Heart right ventricle (tissue), 16 donors: ENCODE data around the gene THSD4. TPM values are rescaled to one million over a fixed set of nuclear protein-coding genes. Genes with fewer than 3 reads are reported as not detected.

ENCODE experiments used
- ATAC-seq, 8 donors: fragments of 200-7000 bp; cut with Tn5 transposase; one replicate each; pipeline ENCODE4 v1.9.1; 2020; ENCODE audit warnings: mild to moderate bottlenecking in 8 of 8, moderate library complexity in 8 of 8, moderate number of reproducible peaks in 1 of 8
- DNase-seq, 2 donors: peaks; one replicate each; pipeline ENCODE4 v3.0.0-alpha.2; 2020
- H3K27ac ChIP-seq, 10 donors: fragments of 200-600 bp; sonication (generic) in 2 of 10; one replicate each; pipeline versions ENCODE4 v1.5.0 to v1.8.0; 2020 to 2022; ENCODE audit warnings: mild to moderate bottlenecking in 3 of 10
- H3K27me3 ChIP-seq, 7 donors: fragments of 200-600 bp; one replicate each; pipeline ENCODE4 v1.8.0; 2021 to 2022; ENCODE audit warnings: mild to moderate bottlenecking in 2 of 7
- H3K36me3 ChIP-seq, 9 donors: fragments of 200-600 bp; sonication (generic) in 1 of 9; one replicate each; pipeline versions ENCODE4 v1.5.0 to v1.8.0; 2020 to 2022; ENCODE audit warnings: mild to moderate bottlenecking in 2 of 9
- H3K4me1 ChIP-seq, 9 donors: fragments of 200-600 bp; sonication (generic) in 1 of 9; one replicate each; pipeline versions ENCODE4 v1.5.0 to v1.8.0; 2020 to 2022; ENCODE audit warnings: mild to moderate bottlenecking in 4 of 9
- H3K4me3 ChIP-seq, 10 donors: fragments of 200-600 bp; sonication (generic) in 2 of 10; one replicate each; pipeline versions ENCODE4 v1.5.0 to v1.8.0; 2020 to 2022; ENCODE audit warnings: mild to moderate bottlenecking in 7 of 10, moderate library complexity in 2 of 10
- H3K9me3 ChIP-seq, 11 donors: fragments of 200-600 bp in 10 of 11; sonication (generic) in 2 of 11; one replicate each; pipeline versions ENCODE4 v1.5.0 to v1.8.0; 2013 to 2022; ENCODE audit warnings: mild to moderate bottlenecking in 2 of 11, control low read depth in 1 of 11, moderate library complexity in 1 of 11
- CTCF ChIP-seq, 9 donors: fragments of 200-600 bp; sonication (generic) in 2 of 9; IDR thresholded peaks; one replicate each; pipeline versions ENCODE4 v1.5.0 to v1.8.0; 2021 to 2022; ENCODE audit warnings: antibody characterized with exemption in 9 of 9, mild to moderate bottlenecking in 5 of 9, moderate library complexity in 1 of 9
- whole genome bisulfite sequencing, 2 donors: extraction: QIAGEN DNeasy Blood & Tissue Kit; methylation state at CpG; one replicate each; pipeline ENCODE4 v1.1.7; 2013; ENCODE audit warnings: inconsistent platforms in 1 of 2; 5-methylcytosine and 5-hydroxymethylcytosine counted together
- intact Hi-C, 10 donors: fragments of 100-400 bp; cut with DNase I; formaldehyde crosslinking; loops; one replicate each; pipeline versions ENCODE4 v1.11.1 to v1.14.2; 2022
- polyA plus RNA-seq, 2 donors: library from polyadenylated mRNA; stranded (reverse); fragments of 200-250 nt; gene quantifications; one replicate each; pipeline ENCODE4 v1.2.3, GENCODE V29; 2013
- total RNA-seq, 10 donors: library from RNA; stranded (reverse); fragmentation: NEBNext Ultra II Directional in 3 of 10; extraction: Animal tissue kit (Norgen Biotek cat#: 25700) in 3 of 10; gene quantifications; one replicate each; pipeline versions ENCODE4 v1.2.1 to v1.2.4, GENCODE V29; 2021 to 2023
- donor health status: Arrhythmogenic right ventricular cardiomyopathy.
- donor health status: ischemic (EF 13 %, LVEDD 7.1; RV severe dilation, severe dysfunction).
- donor health status: healthy with polysubstance abuse.
- donor health status: DM: no; HTN: yes; CAD: no.
- donor health status: DM: no; HTN: no; CAD: no.
- donor health status: ischemic (EF 25% LVEDD 6.9; RV normal size, moderate dysfunction).
- donor health status: ischemic (EF 25% LVEDD 5.7; RV mildly dilated, moderate dysfunction).
- donor health status: healthy.
- donor health status: DM: yes; HTN: yes; CAD: no.
- donor health status: Ischemic cardiomyopathy.
- donor health status: ischemic (EF 35%, LVEDD 5.7; RV mildly dilated, moderate dysfunction).
- donor health status: nonischemic (EF 11% LVEDD 7.7; RV severe dilation, severe dysfunction).
- donor health status: DM: yes; HTN: yes; CAD: no.
- donor health status: PGD.
- donor health status: ischemic (EF 29% LVEDD 5.4; RV normal size, mild dysfunction).
- donor health status: nonischemic (EF 23%, LVEDD 6.1; RV moderate dilation, normal function).

THSD4 gene
- total and polyA plus RNA-seq, 12 donors, result 20.8 to 212 (median 139) TPM

DNA sequence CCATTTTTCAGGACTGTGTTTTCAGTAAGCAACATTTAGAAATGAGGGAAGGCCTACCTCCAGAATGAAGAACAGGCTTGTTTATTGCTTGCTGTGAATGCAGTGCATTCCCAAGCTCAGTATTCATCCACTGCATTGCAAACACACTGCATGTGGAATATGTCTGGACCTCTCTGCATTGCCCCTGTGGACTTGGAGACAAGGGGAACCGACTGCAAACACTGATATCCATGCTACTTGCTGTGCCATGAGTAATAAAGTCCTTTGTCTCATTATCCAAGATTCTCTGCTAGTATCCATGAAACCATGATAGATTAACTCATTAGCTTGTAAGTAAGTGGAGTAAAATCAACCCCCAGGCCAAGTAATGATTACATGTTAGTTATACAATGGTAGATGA is 393.9 kb downstream of the THSD4 start:
- H3K27me3 ChIP-seq, result no peaks in the 10 kb centered on the region
- ATAC-seq, result no peak
- peaks cover 0 to 3% (median 0%) of the 10 kb centered on the region in 9 donors for H3K36me3 ChIP-seq
- no peaks in the 10 kb centered on the region for H3K9me3 ChIP-seq
- no peak for TF ChIP-seq CTCF (IDR thresholded peaks at IDR 0.05)
- no peak overlapping the region for H3K27ac ChIP-seq
- no peak for DNase-seq
- WGBS, 2 donors, result 52 to 59% methylated on average over 1 of the region's 1 CpG
- intact Hi-C loops, result no loop called here
- H3K4me3 ChIP-seq, result no peak overlapping the region
- peaks cover 0 to 11% (median 0%) of the 10 kb centered on the region in 9 donors for H3K4me1 ChIP-seq

DNA sequence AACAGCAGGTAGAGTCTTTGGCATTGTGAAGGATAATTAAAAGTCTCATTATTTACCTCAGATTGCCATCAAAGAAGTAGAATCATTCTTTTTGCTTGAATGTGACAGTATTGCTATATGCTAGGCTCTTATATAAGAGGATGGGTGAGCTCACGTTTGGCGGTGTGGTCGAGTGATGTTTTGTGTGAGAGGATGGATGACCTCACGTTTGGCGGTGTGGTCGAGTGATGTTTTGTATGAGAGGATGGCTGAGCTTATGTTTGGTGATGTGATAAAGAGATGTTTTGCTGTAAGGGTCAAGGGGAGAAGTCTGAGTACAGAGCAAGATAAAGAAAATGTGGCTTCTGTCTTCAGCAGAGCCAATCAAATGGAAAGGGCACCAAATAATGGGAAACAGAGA is 395.5 kb downstream of the THSD4 start:
- 72 to 80% methylated on average over 6 of the region's 6 CpGs for WGBS, 2 donors
- ATAC-seq (no peak), DNase-seq (no peak)
- peaks cover 0 to 18% (median 5%) of the 10 kb centered on the region in 9 donors for H3K4me1 ChIP-seq
- no peak overlapping the region for H3K27ac ChIP-seq
- no peaks in the 10 kb centered on the region for H3K27me3 ChIP-seq
- intact Hi-C loops, result no loop called here
- no peak for TF ChIP-seq CTCF (IDR thresholded peaks at IDR 0.05)
- H3K4me3 ChIP-seq, result no peak overlapping the region
- H3K9me3 ChIP-seq, result no peaks in the 10 kb centered on the region
- peaks cover 0 to 3% (median 0%) of the 10 kb centered on the region in 9 donors for H3K36me3 ChIP-seq

- intact Hi-C loops, result no loop called here
- Histone ChIP-seq H3K4me3 (no peak overlapping the region), H3K36me3 (peaks cover 0 to 3% (median 0%) of the 10 kb centered on the region in 9 donors), H3K9me3 (no peaks in the 10 kb centered on the region), H3K27ac (no peak overlapping the region), H3K4me1 (peaks cover 0 to 28% (median 5%) of the 10 kb centered on the region in 9 donors), H3K27me3 (no peaks in the 10 kb centered on the region)
- 61% methylated on average over 15 of the region's 15 CpGs for WGBS, 2 donors
- TF ChIP-seq CTCF (IDR thresholded peaks at IDR 0.05), result no peak
- DNase-seq, result no peak
- ATAC-seq, result no peak
Observed at GRCh38 chr15:71511796-71512681, 396.8 kb downstream of the THSD4 start.

DNA sequence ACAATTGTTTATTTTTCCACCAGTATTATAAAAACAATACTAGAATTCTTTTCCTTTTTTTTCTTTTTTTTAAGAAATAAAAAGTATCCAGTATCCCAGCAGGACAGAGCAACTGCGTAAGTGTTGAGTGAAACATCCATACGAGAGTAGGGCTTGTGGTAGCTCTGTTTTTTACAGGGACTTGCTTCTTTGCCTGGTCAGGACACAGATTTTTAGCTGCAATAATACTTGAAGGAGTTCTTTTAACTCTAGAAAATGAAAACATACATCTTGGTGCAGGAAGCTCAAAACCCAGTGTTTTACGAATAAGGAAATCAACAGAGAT is 397.4 kb downstream of the THSD4 start:
- no peak for DNase-seq
- ATAC-seq, result no peak
- 58 to 79% methylated on average over 3 of the region's 3 CpGs for whole genome bisulfite sequencing, 2 donors
- H3K36me3 ChIP-seq, result peaks cover 0 to 3% (median 0%) of the 10 kb centered on the region in 9 donors
- H3K9me3 ChIP-seq, result no peaks in the 10 kb centered on the region
- no peak for TF ChIP-seq CTCF (IDR thresholded peaks at IDR 0.05)
- H3K4me3 ChIP-seq, result no peak overlapping the region
- H3K4me1 ChIP-seq, result peaks cover 0 to 31% (median 5%) of the 10 kb centered on the region in 9 donors
- no peak overlapping the region for H3K27ac ChIP-seq
- no peaks in the 10 kb centered on the region for H3K27me3 ChIP-seq
- intact Hi-C loops, result no loop called here
